HG02852 (cell line): Measurements from ENCODE around the gene MAMDC2.
"Not testable (repeated sequence)": the region's sequence is repeated elsewhere in the genome, so short reads cannot be mapped to it uniquely, and the experiment has no call there.

Experiments
- ATAC-seq: cut with Tn5 transposase; IDR thresholded peaks from one replicate; pipeline ENCODE4 v1.9.1; 2021; ENCODE audit warnings: mild to moderate bottlenecking, moderate library complexity; ENCODE audit not compliant: unreplicated experiment

MAMDC2 gene

GRCh38 chr9:70170151-70170790 is 126.6 kb downstream of the MAMDC2 start:
- no peak for ATAC-seq

- ATAC-seq: no peak
Observed at GRCh38 chr9:70172532-70172931, 128.9 kb downstream of the MAMDC2 start.

- ATAC-seq: no peak
Observed at GRCh38 chr9:70177121-70177520, 133.5 kb downstream of the MAMDC2 start.

- ATAC-seq: no peak
Observed at GRCh38 chr9:70192707-70193106, 149.1 kb downstream of the MAMDC2 start.

GRCh38 chr9:70195456-70195855 is 151.8 kb downstream of the MAMDC2 start:
- ATAC-seq: no peak

- no peak for ATAC-seq
Observed at GRCh38 chr9:70197216-70198044, 153.8 kb downstream of the MAMDC2 start.

- not testable (repeated sequence) for ATAC-seq
Observed at GRCh38 chr9:70204743-70205142, 161.1 kb downstream of the MAMDC2 start.

GRCh38 chr9:70205366-70206020 is 161.8 kb downstream of the MAMDC2 start:
- ATAC-seq: no peak

GRCh38 chr9:70217029-70217428 is 173.4 kb downstream of the MAMDC2 start:
- ATAC-seq: no peak

GRCh38 chr9:70218767-70219166 is 175.1 kb downstream of the MAMDC2 start:
- ATAC-seq: no peak

- ATAC-seq: no peak
Observed at GRCh38 chr9:70220216-70220615, 176.6 kb downstream of the MAMDC2 start.

GRCh38 chr9:70222354-70222753 is 178.7 kb downstream of the MAMDC2 start:
- ATAC-seq: no peak

GRCh38 chr9:70228118-70228517 is 184.5 kb downstream of the MAMDC2 start:
- no peak for ATAC-seq

- ATAC-seq: no peak
Observed at GRCh38 chr9:70228611-70229010, 185.0 kb downstream of the MAMDC2 start.

- no peak for ATAC-seq
Observed at GRCh38 chr9:70229026-70229425, 185.4 kb downstream of the MAMDC2 start.

- ATAC-seq: no peak
Observed at GRCh38 chr9:70229579-70229978, 185.9 kb downstream of the MAMDC2 start.

GRCh38 chr9:70232476-70232875 is 188.8 kb downstream of the MAMDC2 start:
- no peak for ATAC-seq

- ATAC-seq: not testable (repeated sequence)
Observed at GRCh38 chr9:70234208-70234607, 190.6 kb downstream of the MAMDC2 start.

GRCh38 chr9:70245952-70246351 is 202.3 kb downstream of the MAMDC2 start:
- ATAC-seq: not testable (repeated sequence)

GRCh38 chr9:70250221-70250620 is 206.6 kb downstream of the MAMDC2 start:
- no peak for ATAC-seq

- ATAC-seq: no peak
Observed at GRCh38 chr9:70255486-70255885, 211.8 kb downstream of the MAMDC2 start.

- ATAC-seq: no peak
Observed at GRCh38 chr9:70256123-70256551, 212.5 kb downstream of the MAMDC2 start.
